IPS DF 4.7 (cell line): ENCODE results near the gene NR2C2AP.
"Not testable (repeated sequence)": the region's sequence is repeated elsewhere in the genome, so short reads cannot be mapped to it uniquely, and the experiment has no call there.

Experiments used
- DNase-seq: peaks from one replicate; pipeline ENCODE4 v3.0.0-alpha.2; 2013; ENCODE audit warnings: low spot score; ENCODE audit errors: extremely low read depth

Gene NR2C2AP

DNA sequence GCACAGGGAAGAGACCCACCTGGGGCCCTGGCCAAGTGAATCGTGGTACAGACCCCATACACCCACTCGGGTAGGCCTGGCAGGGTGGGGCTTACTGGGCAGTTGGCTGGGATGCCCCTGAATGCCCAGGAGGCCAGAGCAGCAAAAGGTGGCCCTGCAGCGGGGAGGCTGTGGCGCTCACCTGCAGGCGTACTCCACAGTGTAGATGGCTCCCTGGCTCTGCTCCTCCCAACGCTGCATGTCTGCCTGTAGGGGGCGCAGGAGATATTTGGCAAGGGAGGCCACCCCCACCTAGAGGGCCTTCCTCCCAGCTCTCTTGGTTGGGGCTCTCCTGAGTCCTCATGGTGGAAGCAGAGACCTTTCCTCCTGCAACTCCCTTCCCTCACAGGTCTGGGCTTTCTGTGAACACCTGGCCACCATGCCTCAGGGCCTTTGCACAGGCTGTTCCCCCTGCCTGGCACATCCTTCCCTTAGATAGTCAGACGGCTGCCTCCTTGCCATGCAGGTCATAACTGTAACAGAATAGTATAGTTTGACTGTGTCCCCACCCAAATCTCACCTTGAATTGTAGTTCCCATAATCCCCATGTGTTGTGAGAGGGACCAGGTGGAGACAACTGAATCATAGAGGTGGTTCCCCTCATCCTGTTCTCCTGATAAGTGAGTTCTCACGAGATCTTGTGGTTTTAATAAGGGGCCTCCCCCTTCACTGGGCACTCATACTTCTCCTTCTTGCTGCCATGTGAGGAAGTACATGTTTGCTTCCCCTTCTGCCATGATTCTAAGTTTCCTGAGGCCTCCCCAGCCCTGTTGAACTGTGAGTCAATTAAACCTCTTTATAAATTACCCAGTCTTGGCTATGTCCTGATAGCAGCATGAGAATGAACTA lies 17.1 kb downstream of the NR2C2AP start:
- no peak for DNase-seq

DNA sequence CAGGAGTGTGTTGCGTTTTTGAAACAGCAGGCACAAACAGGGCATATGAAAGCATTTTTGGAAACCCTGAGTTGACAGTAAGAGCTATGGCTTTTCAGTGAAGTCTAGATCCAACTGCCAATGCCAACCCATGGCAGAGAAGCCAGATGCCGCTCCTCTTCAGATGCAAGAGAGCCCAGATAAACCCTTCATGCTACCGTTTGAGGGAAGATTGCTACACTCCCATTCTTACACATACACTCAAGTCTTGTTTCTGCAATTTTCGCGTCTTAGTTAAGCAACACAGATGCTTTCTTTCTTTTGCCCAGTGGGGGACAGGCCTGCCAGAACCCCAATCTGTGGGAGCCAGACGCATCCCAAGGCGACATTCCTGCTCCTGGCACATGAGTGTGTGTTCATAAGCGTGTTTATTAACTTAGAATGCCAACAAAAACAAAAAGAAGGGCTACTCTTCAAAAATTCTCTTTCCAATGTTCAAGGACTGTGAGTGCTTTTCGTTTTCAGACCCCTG lies 21.7 kb downstream of the NR2C2AP start:
- DNase-seq = no peak

DNA sequence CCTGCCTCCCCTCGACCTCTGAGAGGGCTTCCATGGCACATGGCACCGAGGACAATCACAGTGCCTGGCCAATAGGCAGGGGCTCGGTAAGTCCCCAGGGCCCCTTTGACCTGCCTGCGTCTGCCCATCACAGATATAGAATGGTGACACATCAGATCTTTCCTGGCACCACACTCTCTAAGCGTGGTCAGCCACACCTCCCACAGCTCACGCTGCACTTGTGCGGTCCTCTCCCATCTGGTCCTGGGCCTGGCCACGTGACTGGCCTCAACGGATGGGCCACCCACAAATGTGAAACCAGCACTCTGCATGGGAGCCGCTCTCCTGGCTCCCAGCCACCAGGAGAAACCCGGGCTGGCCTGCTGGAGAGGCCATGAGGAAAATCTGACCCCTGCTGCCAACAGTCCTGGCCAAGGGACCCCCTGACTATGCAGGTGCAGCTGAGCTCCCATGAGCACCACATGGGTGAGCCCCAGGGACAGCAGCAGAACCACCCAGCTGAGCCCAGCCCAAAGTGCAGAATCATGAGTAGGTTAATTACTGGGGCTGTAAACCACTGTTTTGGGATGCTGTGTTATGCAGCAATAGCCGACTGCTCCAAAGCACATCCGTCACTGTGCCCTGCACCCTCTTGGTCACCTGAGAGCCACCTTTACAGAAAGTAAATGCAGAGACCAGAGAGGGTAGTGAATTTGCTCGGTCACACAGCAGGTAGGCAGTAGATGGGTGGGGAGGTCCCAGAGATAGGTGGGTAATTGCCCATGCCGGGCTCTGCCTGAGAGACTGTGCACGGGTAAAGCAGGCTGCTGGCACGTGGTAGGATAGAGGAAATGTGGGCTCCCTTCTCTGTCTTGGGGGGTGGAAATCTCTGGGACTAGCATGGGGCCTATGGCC lies 23.4 kb downstream of the NR2C2AP start:
- no peak for DNase-seq

DNA sequence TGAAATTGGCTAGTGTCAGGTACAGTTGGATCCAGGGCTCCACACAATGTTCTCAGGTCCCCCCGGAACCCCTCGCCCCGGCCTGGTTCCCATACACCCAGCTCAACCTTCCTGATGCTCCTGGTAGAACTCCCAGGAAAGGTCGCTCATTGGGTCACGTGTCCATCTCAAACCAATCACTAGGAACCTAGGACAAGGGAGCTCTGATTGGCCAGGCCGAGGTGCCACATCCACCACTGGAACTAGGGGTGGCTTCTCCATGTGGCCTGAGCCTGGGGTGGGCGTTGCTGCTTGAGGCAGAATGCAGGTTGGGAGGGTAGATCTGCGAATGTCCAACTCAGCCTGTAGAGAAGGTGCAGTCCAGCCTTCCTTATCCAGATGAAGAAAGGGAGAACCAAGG lies 26.3 kb downstream of the NR2C2AP start:
- DNase-seq = no peak

DNA sequence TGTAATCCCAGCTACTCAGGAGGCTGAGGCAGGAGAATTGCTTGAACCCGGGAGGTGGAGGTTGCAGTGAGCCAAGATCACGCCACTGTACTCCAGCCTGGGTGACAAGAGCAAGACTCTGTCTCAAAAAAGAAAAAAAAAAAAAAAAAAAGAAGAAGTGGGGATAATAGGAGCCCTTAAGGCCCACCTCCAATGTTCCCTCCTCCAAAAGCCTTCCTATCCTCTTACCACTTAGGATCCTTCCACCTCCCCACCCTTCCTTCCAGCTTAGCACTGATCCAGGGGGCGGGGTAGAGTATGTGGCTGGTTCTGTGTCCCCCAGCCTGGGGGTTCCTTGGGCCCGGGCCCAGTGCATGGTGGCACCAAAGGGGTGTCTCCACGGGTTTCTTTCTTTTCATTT lies 30.0 kb downstream of the NR2C2AP start:
- not testable (repeated sequence) for DNase-seq

DNA sequence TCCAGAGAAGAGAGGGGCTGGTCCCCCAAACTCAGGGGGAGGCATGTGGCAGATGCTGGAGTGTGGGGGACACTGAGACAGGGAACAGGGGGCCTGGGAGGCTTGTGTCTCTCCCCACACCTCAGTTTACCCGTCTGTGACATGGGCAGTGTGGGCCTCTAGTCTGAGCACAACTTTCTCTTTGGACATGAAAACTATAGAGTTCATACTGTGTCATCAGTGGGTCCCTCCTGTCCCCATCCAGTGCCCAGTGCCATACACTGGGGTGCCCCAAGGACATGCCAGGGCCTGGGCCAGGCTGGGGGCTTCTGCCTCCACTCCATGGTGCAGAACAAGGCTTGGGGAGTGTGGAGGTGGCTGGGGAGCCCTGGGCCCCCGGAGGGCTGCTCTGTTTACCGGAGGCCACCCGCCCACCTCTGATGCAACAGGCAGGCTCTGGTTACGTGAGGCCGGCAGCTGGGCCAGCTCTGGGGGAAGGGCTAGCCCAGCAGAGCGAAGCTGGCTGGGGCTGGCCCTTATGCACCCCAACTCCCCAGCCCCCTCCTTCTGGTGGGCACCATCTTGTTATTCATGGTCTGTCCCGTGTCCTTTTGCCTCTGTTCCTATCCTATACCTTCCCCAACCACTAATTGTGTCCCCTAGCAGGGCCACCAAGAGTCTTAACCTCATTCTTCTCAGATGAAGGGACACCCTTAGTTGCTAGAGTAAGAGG lies 31.2 kb downstream of the NR2C2AP start:
- no peak for DNase-seq

DNA sequence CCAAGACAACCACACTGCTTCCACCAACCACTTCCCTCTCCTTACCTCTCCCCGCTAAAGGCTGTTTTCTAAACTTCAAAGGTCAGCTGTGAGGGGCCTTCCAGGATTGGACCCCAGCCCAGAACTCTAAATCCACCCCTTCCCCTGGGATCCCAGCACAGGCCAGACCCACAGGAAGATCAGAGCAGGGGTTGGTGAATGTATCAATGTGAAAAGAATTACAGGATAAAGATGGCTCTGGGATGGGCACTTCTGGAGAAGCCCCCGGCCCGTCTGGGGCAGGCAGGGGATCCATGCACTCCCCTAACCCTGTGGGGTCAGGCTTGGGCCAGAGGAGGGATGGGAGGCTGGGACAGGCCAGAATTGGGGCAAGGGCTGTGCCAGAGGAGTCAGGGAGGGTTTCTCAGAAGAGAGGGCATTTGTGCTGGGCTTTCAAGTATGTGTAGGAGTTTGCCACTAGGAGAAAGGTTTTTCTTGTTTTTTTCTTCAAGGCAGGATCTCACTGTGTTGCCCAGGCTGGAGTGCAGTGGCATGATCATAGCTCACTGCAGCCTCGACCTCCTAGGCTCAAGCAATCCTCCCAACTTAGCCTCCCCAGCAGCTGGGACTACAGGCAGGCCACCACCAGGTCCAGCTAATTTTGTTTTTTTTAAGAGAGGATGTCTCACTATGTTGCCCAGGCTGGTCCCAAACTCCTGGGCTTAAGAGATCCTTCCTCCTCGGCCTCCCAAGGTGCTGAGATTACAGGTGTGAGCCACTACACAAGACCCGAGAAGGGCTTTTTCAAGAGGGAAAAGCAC lies 32.1 kb downstream of the NR2C2AP start:
- no peak for DNase-seq

DNA sequence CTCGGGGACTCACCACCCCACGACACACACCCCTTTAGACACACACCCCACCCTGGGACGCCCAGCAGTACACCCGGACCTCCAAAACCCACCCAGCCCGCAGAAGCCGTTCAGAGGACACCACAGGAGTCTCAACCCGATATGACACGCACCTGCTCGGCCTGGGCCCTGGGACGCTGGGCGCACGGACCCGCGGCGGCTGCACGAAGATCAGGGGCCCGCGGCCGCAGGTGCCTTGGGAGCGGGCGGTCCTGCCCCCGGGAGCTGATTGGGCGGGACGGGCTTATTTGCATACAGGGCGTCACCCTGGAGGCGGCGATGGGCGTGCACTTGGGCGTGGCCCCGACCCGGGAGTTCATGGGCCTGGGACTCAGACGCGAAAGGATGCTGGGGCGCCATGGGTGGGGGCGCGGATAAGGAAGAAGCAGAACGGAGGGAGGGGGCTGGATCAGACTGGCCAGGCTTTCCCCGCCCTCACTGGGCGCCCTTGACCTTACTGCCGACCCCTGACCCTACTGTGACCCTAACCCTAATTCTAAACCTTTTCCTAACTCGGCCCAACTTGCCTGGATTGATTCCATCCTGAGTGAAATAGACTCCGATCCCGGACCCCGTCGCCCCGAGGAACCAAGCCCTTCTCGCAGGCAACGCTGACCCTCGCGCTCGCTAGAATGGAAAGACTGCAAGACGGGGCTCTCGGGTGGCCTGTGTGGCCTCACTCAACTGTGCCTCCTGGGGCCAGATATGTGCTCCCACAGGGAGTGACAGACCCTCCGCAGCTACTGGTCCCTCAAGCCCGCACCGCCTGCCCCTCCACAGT lies 33.0 kb downstream of the NR2C2AP start, which contains the start of gene MEF2B:
Gene MEF2B, minus strand, starts transcription at position 211 of the 820 bp plus-strand sequence. CDS start 19,528 bp downstream, outside the sequence.
- no peak for DNase-seq

DNA sequence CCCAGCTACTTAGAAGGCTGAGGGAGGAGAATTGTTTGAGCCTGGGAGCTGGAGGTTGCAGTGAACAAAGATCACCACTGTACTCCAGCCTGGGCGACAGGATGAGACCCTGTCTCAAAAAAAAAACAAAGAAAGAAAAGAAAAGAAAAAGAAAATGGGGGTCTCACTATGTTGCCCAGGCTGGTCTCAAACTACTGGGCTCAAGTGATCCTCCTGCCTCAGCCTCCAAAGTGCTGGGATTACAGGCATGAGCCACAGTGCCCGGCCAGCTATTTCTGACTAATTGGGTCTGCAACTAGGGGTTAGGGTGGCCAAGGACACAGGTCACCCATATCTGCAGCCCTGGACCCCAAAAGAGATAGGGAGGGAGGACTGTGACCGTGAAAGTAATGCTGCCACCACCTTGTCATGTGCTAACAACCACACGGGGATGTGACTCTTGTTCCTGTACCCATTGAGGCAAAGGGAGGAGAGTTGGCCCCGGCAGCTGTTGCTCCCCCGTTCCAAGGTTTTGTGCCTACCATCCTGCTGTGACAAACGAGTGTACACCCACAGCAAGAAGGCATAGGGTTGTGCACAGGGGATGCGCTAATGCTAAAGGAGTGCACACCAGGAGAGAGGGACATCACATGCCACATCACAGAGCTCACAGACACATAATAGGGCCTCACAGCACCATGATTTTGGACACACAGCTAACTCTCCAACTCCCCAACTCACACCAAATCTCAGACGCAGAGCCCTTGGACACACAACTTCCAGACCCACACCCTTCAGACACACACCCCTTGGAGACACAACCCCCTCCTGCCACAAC lies 33.8 kb downstream of the NR2C2AP start:
- DNase-seq = no peak

DNA sequence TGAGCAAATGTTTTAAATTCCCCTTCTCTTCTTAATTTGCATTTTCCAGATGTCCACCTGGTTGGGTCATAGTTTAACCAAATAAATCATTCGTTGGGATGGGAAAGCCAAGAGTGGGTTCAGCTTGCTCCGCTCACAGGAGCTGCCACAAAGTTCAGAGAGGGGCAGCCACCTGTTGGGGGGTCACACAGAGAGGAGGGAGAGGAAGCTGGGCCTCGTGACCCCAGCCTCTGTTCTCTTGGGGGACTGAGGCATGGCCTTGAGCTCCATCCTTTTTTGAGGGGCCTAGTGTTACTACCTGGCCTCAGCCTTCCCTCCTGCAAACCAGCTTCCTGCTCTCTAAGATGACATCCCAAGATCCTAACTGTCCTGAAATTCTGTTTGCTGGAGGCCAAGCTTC lies 35.6 kb downstream of the NR2C2AP start:
- DNase-seq = no peak

DNA sequence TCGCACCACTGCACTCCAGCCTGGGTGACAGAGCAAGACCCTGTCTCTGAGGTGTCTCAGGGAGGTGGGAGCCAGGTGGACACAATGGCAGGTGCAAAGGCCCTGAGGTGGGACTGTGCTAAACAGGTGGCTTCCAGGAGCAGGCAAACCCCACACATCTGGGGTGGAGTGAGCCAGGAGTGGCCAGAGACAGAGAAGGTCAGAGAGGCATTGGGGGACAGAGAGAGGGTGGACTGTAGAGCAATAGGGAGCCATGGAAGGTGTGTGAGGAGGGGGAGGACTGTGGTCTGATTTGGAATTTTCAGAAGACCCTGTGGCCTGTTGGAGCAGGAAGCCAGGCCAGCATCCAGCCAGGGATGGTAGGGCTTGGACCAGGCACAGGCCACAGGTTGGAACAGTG lies 37.8 kb downstream of the NR2C2AP start:
- no peak for DNase-seq

DNA sequence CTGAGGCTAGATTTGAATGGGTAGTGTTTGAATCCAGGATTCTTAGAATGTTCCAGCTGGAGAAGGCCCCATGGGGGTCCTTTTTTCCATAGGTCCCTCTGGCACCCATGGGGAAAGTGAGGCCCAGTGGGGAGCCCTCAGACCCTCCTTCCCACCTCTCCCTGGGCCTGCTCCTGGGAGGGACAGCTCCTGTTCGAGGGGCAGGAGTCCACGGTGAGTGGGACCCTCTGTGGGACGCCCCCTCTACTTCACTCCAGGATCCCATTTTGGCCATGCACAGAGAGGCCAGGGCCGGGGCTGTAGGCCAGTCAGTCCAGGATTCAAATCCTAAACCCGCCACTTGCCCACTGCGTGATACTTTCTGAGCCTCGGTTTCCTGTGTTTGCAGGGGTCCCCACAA lies 40.7 kb downstream of the NR2C2AP start:
- no peak for DNase-seq

DNA sequence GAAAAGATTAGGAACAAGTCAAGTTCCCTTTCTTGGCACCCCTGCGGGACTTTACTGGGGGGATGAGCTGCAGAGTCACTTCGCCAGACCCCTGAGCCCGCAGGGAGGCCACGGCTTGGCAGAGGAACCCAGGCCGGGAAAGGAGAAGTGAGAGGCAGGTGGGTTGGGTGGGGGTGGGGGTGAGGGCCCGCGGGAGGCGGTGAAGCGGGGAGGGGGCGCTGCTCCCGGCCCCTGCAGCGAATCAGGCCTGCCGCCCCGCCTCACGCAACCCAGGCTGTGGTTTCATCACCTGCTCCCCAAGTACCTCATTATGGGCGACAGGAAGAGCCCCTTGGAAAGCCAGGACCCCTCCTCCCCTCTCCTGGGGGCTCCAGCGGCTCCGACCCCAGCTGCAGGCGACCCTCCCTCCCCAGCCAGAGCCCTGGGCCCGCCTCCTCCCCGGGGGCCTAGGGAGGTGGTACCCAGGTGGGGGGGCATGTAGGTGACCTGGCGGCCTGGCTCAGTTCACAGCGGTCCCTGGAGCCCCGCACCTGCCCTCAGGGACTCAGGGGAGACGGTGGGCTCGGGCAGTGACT lies 42.7 kb downstream of the NR2C2AP start:
- DNase-seq = no peak

DNA sequence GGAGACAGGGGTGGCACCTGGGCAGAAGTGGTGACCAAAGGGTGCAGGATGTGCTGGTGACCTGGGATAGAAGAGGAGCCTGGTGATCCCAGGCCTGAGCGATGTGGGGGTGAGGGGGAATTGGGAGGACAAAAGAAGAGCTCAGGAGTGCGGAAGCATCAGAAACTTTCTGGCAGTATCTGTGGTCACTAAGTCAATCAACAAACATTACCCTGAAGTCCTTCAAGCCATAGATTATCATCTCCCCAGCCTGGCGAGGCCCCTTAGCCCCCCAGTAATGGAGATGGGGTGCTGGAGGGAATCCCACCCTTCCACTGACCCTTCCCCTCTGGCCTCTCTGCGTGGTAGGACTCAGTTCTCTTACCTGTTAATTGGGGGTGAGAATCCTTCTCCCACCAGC lies 43.7 kb downstream of the NR2C2AP start:
- DNase-seq = no peak

DNA sequence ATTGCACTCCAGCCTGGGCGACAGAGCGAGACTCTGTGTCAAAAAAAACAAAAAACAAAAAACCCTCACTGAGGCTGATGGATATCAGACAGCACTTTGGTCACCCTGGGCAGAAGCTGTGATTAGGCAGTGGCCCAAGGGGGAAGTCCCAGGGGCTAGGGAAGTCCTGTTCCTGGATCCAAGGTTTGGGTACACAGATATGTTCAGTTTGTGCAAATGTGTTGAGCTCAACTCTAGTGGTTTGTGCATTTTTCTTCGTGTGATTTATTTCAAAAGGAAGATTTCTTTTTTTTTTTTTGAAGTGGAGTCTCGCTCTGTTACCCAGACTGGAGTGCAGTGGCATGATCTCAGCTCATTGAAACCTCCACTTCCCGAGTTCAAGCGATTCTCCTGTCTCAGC lies 45.4 kb downstream of the NR2C2AP start:
- no peak for DNase-seq

DNA sequence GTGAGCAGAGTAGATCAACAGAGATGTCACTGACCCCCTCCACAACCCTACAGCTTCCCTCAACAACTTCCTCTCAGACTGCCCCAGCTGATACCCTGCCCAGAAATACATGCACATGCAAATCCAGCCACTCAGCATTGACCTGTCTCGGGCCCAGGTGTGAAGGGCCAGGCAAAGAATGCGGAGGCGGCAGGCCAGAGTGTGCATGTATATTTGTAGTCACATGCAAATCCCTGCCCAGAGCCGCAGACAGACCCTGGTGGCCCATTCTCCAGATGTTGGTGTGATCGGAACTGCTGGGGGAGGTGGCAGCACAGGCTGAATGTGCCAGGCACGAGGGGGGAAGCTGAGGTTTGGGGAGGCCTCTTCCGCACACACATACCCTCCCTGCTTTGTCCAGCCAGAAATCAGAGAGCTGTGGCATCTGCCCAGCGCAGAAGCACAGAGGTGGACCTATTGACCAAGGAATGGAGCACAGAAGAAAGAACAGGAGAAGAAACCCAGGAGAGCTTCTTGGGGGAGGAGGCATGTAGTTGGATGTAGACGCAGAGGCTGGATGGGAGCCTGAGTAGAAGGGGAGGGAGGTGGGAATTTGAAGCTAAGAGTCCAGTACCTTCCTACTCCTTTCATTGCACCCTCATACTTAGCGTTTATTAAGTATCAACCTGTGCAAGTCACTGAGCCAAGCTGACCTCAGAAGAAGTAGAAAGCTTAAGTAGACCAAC lies 47.6 kb downstream of the NR2C2AP start:
- no peak for DNase-seq

DNA sequence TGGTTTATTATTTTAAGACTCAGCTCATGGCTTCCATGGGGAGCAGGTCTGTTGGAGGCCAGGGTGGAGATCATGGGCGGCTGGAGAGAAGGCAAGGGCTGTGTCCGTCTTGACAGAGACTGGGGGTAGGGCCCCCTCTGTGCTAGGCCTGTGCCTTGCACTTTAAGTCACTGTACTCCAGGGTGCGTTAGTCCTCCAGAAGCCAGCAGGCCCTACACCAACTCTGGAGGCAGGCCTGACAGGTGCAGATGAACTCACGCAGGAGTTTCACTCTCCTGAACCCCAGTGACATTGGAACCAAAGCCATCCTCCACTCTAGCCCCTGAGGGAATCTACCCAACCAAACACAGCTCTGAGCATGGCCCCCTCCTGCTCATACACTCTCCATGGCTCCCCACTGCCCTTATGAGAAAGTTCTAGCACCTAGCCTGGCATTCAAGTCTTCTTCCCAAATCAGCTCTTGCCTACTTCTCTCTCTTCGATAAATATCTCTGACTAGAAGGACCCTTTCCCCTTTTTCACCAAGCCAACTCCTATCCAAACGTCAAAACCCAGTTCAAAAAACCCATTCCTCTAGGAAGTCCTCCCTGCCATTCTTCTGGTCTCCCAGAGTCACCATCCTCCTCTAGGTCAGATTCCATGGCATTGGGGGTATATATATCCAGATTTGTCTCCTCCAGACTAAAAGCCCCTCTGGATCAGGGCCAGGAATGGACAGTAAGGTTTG lies 48.3 kb downstream of the NR2C2AP start:
- DNase-seq = no peak
